Measurements from ENCODE around the gene QRICH2.
"Not testable (repeated sequence)": the region's sequence is repeated elsewhere in the genome, so short reads cannot be mapped to it uniquely, and the experiment has no call there.

QRICH2 gene

DNA sequence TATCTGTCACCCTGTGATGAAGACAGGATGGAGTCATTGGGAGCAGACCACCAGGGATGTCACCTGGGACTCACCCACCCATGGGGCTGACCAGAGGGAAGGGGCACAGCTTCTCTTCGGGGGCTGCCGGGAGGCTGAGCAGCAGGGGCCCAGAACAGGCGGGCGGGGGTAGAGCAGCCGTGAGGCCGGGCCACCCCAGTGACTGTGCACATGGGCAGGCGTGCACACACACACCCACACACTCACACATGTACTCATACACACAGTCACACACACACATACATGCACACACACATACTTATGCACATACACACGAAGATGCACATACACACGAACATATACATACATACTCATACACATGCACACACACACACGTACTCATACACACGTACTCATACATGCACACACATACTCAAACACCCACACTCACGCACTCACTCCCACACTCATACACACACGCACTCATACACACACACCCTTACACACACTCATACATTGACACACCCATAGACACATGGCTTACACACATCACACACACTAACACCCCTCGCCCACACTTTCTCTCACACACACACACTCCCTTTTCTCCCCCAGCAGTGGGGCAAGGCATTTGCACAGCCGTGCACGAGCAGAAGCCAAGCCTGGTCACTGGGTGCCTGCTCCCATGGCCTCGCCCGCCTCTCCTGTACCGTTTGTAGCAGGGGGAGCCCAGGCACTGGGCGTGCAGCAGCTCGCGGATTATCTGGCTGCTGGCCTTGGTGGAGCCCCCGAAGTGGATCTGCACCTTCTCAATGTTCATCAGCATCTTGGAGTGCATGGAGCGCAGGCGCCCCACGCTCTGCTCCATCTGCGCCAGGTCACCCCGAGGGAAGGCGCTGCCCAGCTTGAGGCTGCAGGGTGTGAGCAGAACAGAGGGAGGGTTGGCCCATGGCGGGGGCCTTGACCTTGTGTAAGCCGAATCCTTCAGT is 30.5 kb downstream of the QRICH2 start:
- no peak for DNase-seq (ENCODE audit: low read depth in 2 of 2)

DNA sequence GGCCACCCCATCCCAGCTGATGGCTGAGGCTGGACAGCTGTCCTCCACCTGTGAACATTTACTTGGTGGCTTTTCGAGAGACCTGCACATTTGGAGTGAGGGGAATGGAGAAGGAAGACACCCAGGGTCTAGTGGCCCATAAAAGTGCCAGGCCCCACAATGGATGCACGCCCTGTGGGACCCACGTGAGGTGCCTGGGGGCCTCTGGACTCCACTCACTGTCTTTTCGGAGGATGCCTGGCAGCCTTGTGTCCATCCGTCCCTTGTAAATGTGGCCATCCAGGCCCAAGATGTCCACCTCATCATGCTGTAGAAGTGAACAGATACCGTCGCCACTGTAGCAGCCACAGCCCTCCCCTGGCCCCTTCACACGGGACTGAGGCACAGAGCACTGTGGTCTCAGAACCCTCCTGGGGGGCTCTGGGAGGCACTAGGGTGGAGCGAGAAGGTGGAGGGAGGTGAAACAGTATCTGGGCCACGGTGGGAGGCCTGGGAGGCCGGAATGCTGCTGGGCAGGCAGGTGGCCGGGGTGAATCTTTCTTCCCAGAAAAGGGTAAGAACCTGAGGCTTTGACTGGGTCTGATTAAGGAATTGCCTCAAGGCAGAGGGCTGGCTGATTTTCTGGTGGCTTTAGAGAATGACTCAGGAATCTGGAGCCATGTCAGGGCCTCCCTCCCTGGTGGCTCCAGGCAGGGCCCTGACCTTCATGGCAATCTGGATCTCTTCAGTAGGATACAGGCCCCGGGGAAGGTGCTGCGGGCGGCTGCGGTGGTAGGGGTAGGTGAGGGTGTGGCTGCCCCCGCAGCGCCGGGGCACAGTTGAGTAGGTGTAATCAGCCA is 31.4 kb downstream of the QRICH2 start:
- DNase-seq (ENCODE audit: low read depth in 2 of 2), result no peak

DNA sequence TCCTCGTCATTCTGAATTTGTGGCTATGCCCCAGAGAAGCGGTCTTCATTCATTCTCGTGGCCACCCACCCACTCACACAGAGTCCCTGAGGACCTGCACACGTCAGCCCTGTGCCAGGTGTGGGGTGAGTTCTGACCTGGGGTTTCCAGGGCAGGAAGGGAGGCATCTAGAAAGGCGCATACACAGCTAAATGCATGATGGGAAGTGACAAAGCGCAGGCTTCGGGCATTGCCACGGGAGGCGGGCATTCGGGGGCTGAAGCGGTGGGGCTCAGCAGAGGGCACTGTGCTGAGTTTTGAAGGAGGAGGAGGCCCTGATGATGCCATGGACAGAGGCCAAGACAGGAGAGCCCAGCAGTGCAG is 32.0 kb downstream of the QRICH2 start:
- no peak for DNase-seq (ENCODE audit: low read depth in 2 of 2)

DNA sequence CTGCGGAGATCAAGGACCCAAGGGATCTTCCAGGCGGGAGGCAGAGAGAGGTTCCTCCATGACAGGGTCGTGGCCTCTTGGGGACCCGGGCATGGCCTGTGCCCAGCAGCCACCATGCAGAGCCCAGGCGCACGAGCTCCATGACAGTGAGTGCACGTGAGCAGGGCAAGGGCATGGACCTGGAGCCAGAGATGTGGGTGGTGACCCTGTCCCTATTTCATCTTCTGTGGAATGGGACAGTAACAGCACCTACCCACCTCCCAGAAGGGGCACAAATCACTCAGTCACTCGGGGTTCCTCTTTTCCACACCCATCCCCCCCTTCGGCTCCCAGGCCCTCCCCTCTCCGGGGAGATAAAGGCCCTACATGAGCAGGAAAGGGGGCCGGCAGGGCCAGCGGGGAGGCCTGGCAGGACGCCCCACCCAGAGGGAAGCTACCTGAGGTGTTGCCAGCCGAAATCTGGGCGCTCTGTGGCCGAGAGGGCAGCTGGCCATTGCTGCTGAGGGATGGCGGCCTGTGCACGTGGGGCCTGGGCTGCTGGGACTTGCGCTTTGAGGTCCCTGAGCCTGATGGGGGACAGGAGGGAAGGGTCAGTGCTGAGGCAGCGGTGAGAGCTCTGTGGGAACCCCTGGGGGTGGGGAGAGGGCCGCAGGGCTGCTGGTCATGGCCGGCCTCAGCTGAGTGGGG is 32.6 kb downstream of the QRICH2 start:
- DNase-seq (ENCODE audit: low read depth in 2 of 2), result no peak

DNA sequence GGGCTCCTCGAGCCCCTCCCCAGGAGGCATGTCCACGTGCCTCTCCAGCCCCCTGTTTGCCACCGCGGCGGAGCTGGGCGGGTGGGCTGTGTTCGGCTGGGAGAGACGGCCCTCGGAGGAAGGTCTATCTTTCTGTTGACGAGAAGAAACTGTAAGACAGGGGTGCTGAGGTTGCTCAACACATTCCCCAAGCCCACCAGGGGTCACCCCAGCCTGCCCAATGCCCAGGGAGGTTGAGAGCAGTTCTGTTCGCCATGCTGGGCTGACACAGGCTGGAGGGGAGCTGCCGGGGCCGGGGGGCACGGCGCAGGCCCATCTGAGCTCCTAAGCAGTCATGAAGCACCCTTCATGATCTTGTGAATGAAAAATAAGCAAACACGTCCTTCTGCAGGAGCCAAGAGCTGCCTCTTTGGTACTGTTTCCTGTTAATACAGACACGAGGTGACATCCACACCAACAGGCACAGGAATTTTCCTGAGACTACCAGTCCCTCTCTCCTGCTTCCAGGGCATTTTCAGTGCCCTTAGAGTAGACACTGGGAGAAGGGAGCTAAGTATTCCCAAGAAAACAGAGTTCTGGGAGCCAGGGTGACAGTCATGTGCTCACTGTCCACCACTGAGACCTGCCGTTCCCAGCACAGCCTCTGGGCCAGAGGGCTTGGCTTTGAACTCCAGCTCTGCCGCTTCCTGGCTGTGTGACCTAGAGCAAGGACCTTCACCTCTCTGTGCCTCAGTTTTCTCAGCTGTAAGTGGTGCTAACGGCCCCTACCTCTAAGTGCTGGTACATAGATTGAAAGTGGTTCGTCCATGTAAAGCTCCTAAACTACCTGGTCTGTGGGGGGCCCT is 33.7 kb downstream of the QRICH2 start:
- DNase-seq (ENCODE audit: low read depth in 2 of 2), result no peak

DNA sequence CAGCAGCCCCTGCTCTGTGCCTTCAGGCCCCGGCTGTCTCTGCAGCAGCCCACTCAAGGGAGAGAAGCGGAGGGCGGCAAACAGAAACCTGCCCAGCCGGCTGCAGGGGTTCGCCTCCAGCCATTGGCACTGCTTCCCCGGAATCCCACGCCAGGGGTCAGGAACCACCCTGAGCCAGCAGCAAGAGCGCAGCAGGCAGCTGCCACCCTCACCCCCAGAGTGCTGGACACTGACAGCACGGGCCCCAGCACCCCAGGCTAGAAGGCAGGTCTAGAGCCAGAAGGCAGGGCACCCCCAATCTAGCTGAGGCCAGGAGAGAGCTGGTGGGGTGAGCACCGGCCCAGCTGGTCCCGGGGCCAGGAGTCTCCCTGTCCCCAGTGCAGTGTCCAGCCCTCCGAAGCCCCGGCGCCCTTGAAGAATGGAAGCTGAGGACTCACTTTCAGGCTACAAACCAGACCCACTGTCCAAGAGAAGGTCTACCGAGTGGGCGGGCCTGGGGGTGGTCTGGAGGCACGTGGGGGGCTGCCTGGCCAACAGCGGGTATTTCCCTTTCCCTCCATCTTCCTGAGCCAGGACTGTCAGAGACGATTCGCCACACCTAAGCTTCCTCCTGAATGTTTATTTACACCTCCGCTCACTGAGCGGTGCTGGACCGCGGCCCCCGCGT is 34.5 kb downstream of the QRICH2 start:
- DNase-seq (ENCODE audit: low read depth in 2 of 2), result no peak

DNA sequence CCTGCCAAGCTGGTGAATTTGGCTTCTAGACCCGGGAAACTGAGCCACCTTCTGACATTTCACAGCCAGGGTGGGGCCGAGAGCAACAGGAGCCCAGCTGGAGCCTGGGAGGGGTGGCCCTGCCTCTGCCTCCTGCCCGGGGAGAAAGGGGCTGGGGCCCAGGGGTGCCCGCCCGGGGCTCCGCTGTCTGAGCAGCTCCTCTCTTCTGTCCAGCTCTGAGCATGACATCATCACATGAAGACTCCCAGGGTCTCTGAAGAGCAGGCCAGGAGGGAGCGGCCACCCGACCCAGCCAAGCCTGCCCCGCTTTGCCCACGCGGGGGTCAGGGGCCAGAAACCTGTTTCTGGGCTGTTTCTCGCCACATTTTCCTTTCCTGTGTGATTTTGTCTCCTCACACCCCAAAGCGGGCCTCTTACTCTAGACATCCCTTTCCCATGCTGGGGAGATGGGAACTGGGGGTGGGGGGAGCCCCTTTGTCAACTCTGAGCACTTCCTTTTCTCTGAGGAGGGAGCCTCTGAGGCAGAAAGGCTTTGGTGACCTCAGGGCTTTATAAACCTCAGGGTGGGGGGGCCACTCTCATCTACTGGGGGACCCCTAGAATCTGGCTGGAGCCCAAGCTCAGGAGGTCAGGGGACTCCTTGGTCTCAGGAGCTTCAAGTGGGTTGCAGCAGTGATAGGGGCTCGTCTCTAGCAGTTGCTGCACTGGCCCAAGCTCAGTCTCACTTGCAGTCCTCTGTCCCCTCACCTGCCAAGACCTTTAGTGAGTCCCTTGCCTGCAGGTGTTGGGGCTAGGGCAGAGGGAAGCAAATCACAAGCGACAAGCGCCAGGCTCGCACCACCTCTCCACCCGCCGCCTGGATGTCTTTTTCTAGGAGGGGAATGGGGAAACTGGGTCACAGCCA is 35.3 kb downstream of the QRICH2 start:
- peak; percentile 47 to 74 for DNase-seq (ENCODE audit: low read depth in 2 of 2)

DNA sequence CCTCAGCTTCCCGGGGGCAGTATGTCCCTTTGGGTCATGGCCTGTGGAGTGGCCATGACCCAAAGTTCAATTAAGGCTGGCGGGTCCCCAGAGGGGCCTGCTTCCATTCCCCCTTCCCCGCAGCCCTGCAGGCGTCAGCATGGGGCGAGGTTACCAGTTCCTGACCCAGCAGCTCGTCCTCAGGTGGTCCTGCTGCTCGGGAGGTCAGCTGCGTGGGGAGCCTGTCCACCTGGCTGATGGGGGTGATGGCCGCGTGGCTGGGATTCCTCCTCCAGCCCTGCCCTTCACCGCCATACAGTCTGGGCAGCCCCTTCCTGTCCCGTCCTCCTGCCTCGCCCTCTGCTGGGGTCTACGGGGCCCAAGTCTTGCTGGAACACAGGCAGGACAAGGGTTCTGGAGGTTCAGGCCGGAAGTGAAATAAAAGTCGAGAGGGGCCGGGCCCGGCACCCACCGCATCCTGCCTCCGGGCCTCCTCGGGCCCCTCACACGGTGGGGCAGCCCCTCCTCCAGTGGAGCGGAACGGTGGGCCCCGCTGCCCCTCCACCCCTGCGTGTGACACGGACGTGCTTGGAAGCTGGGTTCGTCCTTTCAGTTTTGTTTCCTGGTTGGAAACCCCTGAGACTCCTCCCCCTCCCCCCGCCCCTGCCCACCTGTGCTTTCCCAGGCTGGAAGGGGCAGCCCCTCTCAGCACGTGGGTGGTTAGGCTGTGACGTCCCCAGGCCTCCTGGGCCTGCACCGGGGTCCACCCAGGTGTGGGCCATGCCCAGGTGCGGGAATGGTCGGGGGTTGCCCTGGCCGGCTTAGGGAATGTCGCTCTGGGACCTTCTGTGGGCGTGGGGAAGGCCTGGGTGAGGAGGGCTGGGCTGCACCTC is 36.2 kb downstream of the QRICH2 start:
- DNase-seq (ENCODE audit: low read depth in 2 of 2), result peak; percentile 77 to 89

DNA sequence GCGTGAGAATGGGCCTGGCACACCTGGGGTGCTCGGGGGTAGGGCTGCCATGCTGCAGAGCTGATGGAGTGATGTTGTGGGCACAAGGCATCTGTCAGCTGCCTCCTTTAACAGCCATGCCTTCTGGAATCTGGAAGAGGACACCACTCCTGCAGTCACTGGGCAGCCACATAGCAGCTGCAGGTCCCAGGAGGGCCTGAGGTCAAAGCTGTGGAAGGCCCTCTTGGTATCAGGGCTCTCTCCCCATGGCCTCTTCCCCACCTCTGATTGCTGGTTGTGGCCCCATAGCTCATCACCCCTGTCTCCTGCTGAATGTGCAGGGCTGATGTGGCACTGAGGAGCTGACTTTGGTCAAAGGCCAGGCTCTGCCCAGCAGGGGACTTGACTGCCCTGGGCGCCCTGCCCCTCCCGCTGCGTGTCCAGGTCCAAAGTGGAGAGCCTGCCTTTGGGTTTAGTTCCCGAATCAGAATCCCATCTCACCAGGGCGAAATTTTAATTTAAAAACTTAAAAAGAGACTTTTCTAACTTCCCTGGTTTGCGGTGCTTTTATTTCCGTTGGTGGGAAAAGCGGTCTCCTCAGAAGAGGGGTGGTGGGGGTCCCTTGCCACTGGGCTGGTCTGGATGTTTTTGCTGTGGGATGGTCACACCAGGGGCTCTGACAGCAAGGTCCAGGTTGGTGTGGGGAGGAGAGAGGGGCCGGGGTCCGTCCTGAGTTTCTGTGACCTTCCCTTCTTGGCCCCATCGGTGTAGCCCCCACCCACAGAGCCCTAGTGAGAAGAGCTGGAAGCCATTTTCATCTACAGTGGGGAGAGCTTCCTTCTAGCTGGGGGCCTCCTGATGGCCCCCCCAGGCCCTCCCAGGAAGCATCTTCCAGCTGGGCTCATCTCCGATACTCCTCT is 37.1 kb downstream of the QRICH2 start:
- DNase-seq (ENCODE audit: low read depth in 2 of 2), result no peak

DNA sequence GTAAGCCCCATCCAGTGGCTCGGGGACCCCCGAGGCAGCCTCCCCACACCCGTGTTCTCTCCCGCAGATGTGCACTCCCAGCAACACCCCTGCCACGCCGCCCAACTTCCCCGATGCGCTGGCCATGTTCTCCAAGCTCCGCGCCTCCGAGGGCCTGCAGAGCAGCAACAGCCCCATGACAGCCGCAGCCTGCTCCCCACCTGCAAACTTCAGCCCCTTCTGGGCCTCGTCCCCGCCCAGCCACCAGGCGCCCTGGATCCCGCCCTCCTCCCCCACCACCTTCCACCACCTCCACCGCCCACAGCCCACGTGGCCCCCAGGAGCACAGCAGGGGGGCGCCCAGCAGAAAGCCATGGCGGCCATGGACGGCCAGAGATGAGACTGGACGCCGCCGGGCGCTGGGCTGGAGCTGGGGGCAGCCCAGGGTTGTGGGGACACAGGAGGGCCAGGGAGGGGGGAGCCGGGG is 37.9 kb downstream of the QRICH2 start:
- DNase-seq (ENCODE audit: low read depth in 2 of 2), result no peak

DNA sequence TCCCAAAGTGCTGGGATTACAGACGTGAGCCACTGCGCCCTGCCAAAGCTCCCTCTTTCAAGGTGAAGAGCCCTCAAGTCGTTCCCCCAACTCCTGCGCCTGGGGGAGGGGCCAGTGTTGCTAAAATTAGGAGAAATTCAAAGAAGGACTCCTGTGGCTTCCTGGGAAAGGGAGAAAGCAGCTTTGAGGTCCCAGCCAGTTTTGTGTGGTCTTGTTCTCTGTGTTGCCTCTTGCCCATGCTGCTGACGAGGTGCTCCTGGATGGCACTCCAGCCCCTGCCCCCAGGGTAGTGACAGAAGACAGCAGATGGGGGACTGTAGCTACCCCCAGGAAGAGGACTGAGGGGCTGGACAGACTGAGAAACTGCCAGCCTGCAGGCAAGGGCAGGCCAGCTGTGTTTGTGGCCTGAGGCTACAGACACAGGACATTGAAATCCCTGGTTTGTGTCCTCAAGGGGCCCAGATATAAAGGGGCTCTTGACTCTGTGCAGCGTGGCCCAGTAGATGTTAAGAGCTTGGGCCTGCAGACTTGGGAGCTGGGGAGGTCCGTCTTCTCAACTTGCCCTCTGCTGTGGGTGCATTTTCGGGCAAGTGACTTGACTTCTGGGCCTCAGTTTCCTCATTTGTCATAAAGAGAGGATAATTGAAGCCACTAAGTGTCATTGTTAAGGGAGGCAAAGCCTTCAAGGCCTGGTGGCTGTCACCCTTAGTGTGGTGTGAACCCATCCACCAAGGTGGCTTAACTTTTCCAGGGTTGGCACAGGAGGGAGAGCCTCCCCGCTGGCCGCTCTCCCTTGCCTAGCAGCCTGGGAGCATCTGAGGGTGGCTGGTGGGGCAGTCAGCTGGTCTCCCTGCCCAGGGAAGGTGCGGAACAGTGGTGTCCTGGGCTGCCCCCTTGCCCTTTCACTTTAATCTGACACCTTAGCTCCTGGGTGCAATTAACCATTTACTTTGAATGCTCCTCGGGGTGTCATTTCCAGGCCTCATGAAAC is 38.8 kb downstream of the QRICH2 start:
- no peak for DNase-seq (ENCODE audit: low read depth in 2 of 2)

DNA sequence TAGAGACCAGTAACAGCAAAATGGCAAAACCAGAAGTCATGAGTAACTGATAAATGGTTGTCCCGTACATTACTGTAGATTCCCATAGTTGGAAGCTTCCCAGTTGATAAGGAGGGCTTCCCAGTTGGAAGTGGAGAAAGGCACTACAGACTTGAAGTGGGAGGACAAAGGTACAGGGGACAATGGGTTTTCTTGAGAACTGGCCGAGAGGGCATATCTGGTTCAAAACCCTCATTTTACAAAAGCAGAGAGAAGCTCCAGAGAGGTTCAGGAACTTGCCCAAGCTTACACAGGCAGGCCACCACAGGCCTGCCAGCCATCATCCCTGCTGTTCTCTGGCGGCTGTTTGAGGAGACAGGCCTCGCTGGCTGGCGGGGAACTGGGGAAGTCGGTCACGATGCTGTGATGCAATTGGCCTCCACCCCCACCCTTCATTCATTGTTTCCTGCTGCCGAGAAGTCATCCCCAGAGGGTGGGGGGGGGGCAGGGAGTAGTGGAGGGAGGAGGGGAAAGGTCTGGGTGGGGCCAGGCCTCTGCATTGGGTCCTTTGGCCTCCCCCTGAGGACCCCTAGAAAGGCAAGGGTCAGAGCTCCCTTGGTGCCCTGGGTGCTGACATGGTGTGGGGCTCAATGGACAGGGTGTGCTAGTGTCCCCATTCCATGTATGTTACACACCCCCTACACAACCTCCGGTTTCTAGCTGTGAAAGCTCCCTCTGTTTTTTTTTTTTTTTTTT is 39.9 kb downstream of the QRICH2 start:
- DNase-seq (ENCODE audit: low read depth in 2 of 2), result peak; percentile 56 to 71

DNA sequence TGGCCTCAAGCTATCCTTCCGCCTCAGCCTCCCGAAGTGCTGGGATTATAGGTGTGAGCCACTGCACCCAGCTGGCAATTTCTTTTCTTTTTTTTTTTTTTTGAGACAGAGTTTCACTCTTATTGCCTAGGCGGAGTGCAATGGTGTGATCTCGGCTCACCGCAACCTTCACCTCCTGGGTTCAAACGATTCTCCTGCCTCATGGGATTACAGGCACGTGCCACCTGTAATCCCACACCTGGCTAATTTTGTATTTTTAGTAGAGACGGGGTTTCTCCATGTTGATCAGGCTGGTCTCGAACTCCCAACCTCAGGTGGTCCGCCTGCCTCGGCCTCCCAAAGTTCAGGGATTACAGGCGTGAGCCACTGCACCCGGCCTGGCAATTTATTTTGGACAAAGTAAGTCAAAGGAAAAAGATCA is 40.5 kb downstream of the QRICH2 start:
- DNase-seq (ENCODE audit: low read depth in 2 of 2), result not testable (repeated sequence)

DNA sequence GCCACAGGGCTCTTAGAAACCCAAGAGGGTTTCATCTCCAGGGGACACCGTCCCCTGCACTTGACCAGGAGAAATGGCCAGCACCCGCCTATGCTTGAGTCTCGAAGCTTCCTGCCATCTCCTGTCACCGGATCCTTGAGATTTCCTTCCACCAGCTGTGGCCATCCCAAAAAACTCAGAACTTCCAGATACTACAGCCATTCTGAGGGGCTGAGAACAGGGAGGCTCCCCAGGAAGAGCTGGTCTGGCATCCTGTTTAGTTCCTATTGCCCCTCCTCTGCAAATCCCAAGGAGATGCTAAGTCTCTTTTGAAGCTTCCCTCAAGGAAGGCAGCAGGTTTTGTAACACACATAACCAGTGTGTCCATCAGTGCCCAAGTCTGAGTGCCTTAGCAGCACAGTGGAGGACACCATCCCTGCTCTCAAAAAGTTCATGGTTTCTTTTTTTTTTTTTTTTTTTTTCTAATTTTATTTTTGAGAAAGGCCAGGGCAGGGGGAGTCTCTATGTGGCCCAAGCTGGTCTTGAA is 41.0 kb downstream of the QRICH2 start:
- no peak for DNase-seq (ENCODE audit: low read depth in 2 of 2)

DNA sequence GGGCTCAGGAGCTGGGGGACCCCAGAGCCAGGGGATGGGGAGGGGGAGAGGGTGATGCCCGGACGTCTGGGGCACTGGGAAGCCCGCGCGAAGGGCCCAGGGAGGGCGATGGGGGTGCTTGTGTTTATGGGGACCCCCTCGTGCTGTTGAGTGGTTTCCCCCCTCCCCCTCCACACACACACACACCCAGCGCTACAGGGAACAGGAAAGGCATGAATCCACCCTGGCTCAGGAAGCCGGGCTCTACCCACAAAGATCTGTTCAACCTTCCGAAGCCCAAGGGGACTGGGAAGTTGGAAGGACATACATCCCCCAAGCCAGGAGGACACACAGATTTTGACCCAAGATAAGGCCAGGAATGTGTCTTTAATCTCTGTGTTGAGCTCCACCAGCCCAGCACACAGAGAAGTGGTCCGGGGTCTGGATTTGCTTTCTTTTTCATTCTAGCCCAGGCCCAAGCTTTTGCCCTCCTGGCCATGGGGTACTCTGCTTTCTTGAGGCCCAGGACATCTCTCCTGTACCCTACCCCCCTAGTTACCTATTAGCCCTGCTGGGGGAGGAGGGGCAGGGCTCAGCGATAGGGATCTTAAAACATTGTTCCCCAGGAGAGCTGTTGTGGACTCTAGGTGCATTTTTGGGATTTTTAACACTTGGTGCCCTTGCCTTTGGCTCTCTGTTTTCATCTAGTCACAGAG is 41.7 kb downstream of the QRICH2 start:
- no peak for DNase-seq (ENCODE audit: low read depth in 2 of 2)
